GM19452 (cell line): Measurements from ENCODE around the gene GALNS.
"Not testable (repeated sequence)": the region's sequence is repeated elsewhere in the genome, so short reads cannot be mapped to it uniquely, and the experiment has no call there.

Experiments
- ATAC-seq: cut with Tn5 transposase; IDR thresholded peaks from one replicate; pipeline ENCODE4 v1.9.1; 2021; ENCODE audit not compliant: unreplicated experiment

The GALNS gene

GRCh38 chr16:88772871-88773811 lies 83.6 kb downstream of the GALNS start:
- no peak for ATAC-seq

- not testable (repeated sequence) for ATAC-seq
Measured at GRCh38 chr16:88771781-88772180, 85.0 kb downstream of the GALNS start.

GRCh38 chr16:88771294-88771772 lies 85.4 kb downstream of the GALNS start:
- ATAC-seq, result no peak

- ATAC-seq, result no peak
Measured at GRCh38 chr16:88770461-88771293, 86.1 kb downstream of the GALNS start.

- ATAC-seq, result no peak
Measured at GRCh38 chr16:88769617-88770460, 86.9 kb downstream of the GALNS start.

- no peak for ATAC-seq
Measured at GRCh38 chr16:88768071-88768783, 88.5 kb downstream of the GALNS start.

GRCh38 chr16:88767546-88768070 lies 89.1 kb downstream of the GALNS start:
- ATAC-seq, result no peak

DNA sequence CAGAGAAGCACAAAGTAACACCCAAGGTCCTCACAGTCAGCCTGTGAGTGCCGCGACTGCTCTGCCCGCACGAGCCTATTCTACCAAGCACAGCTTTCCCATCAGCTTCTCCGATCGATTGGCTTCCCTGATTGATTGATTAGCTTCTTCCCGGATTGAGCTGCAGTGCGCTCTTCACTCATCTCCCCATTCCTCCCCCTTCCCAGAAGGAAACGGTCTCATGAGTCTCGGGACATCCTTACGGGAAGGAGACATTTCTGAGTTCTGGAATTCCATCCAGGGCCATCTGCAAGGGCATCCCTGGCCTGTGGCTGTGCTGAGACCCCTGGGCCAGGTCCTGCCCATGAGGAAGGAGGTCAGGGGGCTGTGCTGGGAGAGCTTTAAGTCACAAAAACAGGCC lies 89.8 kb downstream of the GALNS start:
- no peak for ATAC-seq

DNA sequence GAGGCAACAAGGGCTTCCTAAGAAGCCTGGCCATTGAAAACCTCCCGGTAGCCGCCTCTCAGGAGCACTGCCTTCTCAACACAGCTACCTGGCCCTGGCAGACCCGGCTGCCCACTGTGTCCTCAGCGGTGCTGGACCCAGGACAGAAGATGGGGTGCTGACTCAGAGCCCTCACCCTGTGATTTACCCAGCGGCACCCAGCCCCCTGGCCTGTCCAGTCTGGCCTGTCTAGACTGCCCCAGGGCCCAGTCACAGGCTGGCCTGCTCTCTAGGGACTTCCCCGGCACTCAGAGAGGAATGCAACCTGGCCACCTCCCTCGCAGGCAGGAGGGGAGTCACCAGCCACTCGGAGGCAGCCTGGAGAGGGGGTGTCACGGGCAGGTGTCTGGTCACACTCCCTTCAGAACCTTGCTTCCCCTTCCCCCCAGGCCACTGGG lies 91.8 kb downstream of the GALNS start:
- ATAC-seq, result no peak

DNA sequence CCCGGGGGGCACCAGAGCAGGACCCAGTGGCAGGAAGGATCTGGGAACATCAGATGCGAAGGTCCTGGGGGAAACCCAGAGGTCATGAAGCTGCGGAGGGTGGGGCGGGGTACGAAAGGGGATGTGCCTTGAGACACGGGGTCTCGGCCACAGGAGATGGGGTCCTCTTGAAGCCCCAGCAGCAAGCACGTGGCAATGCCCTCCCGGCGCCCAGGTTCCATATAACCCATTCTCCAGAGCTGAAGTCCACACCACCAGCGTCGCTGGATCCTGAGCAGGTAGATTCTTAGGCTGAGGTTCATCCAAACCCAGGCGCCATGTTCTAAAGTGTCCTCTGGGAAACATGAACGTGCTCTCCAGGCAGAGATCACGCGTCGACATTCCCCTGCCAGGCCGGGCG lies 92.7 kb downstream of the GALNS start:
- no peak for ATAC-seq
